ENCODE data around the gene PDXP.
A peak's percentile ranks its signal among the peaks of the same experiment; 100 is the strongest.

PDXP gene

GRCh38 chr22:37628830-37629229 is 29.7 kb upstream of the PDXP start:
- no peak for DNase-seq (ENCODE audit: low spot score)
- in situ Hi-C loops (cut with MboI; ENCODE audit: low sequenced_read_pairs, unreplicated experiment), result no loop called here
- no peak for TF ChIP-seq CTCF (IDR thresholded peaks at IDR 0.05; ENCODE audit: borderline replicate concordance, control extremely low read depth, extremely low read depth, insufficient read depth, missing control alignments)

- DNase-seq (ENCODE audit: low spot score), result no peak
- TF ChIP-seq CTCF (IDR thresholded peaks at IDR 0.05; ENCODE audit: borderline replicate concordance, control extremely low read depth, extremely low read depth, insufficient read depth, missing control alignments), result no peak
- in situ Hi-C loops (cut with MboI; ENCODE audit: low sequenced_read_pairs, unreplicated experiment), result no loop called here
Measured at GRCh38 chr22:37629928-37630327, 28.6 kb upstream of the PDXP start.

GRCh38 chr22:37630839-37631435 is 27.6 kb upstream of the PDXP start:
- DNase-seq (ENCODE audit: low spot score), result no peak
- in situ Hi-C loops (cut with MboI; ENCODE audit: low sequenced_read_pairs, unreplicated experiment), result no loop called here
- no peak for TF ChIP-seq CTCF (IDR thresholded peaks at IDR 0.05; ENCODE audit: borderline replicate concordance, control extremely low read depth, extremely low read depth, insufficient read depth, missing control alignments)

GRCh38 chr22:37631448-37632173 is 26.9 kb upstream of the PDXP start:
- in situ Hi-C loops (cut with MboI; ENCODE audit: low sequenced_read_pairs, unreplicated experiment), result no loop called here
- DNase-seq (ENCODE audit: low spot score), result no peak
- no peak for TF ChIP-seq CTCF (IDR thresholded peaks at IDR 0.05; ENCODE audit: borderline replicate concordance, control extremely low read depth, extremely low read depth, insufficient read depth, missing control alignments)

GRCh38 chr22:37632174-37633088 is 26.1 kb upstream of the PDXP start:
- in situ Hi-C loops (cut with MboI; ENCODE audit: low sequenced_read_pairs, unreplicated experiment), result no loop called here
- no peak for TF ChIP-seq CTCF (IDR thresholded peaks at IDR 0.05; ENCODE audit: borderline replicate concordance, control extremely low read depth, extremely low read depth, insufficient read depth, missing control alignments)
- peak; percentile 81 for DNase-seq (ENCODE audit: low spot score)

- peak; percentile 93 for DNase-seq (ENCODE audit: low spot score)
- in situ Hi-C loops (cut with MboI; ENCODE audit: low sequenced_read_pairs, unreplicated experiment), result no loop called here
- no peak for TF ChIP-seq CTCF (IDR thresholded peaks at IDR 0.05; ENCODE audit: borderline replicate concordance, control extremely low read depth, extremely low read depth, insufficient read depth, missing control alignments)
Measured at GRCh38 chr22:37633089-37633624, 25.4 kb upstream of the PDXP start.

Data from GM13976 (cell line).